ENCODE data around the gene DAW1.
A peak's percentile ranks its signal among the peaks of the same experiment; 100 is the strongest.

DAW1 gene

DNA sequence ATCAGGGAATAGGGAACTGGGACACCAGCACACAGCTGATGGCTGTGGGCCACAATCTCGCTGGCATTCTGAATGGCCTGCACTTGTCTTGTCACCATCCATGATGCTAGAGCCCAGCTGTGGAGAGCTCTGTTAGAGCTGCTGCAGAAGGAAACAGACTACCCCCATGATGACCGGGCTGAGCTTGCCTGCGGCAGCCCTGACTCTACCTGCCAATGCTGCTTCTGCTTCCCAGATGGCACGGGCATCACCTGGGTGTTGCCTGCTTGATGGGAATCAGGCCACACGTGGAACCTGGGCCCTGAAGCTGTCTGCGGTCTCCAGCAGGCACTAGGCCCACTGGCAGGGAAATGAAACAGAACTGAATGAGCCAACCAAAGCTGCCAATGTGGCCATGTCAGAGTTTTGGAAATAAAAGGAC is 11.2 kb upstream of the DAW1 start:
- DNase-seq (ENCODE audit: extremely low read depth in 1 of 2, low read depth in 1 of 2): no peak

DNA sequence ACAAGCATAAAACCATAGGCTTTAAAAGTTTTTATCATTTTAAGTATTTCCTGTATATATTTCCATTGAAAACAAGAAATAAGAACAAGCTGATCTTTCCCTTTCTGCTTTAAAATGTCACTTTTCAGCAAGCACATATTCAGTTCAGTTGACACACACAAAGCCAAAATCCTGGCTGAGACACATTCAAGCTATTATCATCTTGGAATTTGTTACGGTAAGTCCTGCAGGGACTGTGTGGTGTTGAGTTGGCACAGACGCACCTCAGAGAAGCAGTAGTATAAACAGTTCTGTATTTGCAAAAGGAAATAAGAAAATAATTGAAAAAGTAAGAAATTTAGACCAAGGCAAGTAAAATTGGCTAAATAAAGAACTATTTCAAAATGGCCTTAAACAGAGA is 10.4 kb upstream of the DAW1 start:
- no peak for DNase-seq (ENCODE audit: extremely low read depth in 1 of 2, low read depth in 1 of 2)

DNA sequence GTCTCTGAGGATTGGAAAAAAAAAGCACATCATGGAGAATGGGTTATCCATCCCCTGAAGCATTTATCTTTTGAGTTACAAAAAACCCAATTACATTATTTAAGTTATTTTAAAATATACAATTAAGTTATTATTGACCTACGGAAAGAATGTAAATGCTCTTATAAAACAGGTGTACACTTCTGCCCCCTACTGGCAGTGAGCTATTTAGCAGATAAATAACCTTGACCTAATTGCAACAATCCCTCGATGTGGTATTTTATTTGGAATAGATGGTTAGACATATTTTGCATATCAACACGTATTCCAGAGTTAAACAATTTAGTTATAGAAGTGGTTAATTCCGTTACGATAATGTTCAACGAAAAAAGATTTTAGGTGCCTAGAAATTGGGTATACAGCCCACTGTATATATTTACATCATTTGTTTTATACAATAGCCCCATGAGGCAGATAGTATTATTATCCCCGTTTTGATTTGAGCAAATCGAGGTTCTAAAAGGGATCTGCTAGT is 9.1 kb upstream of the DAW1 start:
- DNase-seq (ENCODE audit: extremely low read depth in 1 of 2, low read depth in 1 of 2): peak in 1 of 2 donors; percentile 5

DNA sequence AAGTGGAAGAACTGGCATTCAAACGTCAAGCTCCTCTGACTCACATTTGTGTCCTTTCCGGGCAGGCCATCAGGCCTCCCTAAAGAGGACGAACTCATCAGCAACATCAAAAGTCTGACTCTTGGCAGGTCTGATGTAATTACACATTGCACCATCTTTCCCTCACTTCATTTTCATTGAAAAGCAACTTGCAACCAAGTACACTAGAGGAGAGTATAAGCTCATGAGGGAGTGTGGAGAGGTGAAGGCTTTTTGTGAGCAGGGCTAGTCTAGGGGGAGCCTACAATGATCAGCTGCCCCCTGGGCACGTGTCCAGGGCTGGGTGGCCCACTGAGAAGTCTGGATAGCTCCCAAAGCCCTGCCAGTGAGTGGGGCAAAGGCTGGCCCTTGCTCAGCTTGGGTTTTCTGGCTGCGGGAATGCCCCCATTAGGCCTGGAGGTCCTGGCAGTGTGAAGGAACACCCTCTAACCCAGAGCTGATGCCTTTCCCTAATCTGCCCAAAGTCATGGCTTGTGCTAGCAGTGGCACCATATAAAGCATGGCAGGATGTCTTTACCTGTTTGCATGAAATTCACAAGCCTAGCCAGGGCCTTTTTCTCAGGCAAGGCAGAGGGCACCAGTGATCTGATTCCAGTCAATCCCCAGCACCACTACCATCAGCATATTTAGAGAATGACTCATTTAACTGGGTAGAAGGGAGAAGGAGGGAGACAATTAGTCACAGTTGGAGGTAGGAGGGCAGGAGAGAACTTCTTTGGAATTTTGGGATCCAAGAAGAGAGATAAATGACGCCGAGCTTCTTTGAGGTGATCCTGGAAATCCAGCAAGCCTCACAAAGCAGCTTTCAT is 8.5 kb upstream of the DAW1 start:
- no peak for DNase-seq (ENCODE audit: extremely low read depth in 1 of 2, low read depth in 1 of 2)

- no peak for DNase-seq (ENCODE audit: extremely low read depth in 1 of 2, low read depth in 1 of 2)
These were observed 7.2 kb upstream of the DAW1 start for GRCh38 chr2:227864161-227864756.

DNA sequence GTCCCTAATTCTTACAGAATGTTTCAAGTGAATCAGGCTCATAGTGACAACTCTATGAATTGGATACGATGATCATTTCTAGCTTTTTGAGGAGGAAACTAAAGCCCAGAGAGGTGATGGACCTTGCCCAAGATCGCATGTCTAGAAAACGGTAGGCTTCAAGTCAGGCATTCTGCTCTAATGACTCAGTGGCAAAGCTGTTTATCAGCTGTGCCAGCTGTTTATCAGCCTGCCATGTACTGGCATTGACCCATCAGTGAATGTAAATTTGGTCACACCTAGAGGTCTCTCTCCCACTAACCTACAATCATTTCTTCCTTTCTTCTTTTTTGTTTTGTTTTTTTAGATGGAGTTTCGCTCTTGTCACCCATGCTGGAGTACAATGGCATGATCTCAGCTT is 6.1 kb upstream of the DAW1 start:
- DNase-seq (ENCODE audit: extremely low read depth in 1 of 2, low read depth in 1 of 2): no peak

DNA sequence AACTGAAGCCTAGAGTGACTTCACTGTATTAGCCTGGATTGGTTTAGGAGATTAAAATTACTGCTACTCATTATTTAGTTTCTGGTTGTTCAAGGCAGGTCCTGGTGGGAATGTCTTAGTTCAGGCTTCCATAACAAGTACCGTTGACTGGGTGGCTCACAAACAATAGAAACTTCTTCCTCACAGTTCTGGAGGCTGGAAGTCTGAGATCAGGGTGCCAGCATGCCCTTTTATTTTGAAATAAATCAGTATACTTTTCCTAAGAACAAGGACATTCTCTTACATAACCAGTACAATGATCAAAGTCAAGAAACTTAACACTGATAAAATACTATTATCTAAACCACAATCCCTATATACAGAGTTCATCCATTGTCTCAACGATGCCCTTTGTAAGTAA is 4.0 kb upstream of the DAW1 start:
- DNase-seq (ENCODE audit: extremely low read depth in 1 of 2, low read depth in 1 of 2): no peak

DNA sequence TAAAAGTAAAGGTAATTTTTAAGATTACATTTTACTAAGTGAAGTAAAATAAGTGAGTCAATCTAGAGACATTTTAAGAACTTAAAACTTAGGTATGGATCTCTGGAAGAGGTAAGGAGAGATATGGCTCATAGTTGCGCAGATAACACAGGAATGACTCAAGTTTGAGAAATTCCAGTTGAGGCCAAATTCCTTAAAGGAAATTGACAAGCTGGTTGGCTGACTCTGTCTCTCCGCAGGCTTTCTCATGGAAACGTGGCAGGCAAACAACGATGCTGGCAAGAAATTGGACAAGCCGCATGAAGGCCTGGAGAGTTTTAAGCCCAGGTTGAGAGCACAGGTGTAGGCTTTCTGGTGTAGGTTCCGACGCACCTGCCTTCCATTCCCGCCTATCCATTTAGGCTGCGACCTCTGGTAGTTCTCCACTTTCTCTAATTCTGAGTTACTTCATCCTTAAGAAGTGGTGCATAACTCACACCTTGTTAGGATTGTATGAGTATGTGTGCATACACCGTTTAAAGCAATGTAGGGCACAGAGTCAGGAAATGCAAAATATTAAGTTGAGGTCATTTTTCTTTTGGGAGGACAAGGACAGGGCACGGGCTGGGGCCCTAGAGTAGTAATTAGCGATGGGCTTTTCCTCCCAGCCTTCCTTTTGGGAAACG is 589 bp upstream of the DAW1 start:
- no peak for DNase-seq (ENCODE audit: extremely low read depth in 1 of 2, low read depth in 1 of 2)

- DNase-seq (ENCODE audit: extremely low read depth in 1 of 2, low read depth in 1 of 2): no peak
These were observed 1.2 kb downstream of the DAW1 start for GRCh38 chr2:227872676-227873075.

- no peak for DNase-seq (ENCODE audit: extremely low read depth in 1 of 2, low read depth in 1 of 2)
These were observed 4.9 kb downstream of the DAW1 start for GRCh38 chr2:227876300-227876801.

DNA sequence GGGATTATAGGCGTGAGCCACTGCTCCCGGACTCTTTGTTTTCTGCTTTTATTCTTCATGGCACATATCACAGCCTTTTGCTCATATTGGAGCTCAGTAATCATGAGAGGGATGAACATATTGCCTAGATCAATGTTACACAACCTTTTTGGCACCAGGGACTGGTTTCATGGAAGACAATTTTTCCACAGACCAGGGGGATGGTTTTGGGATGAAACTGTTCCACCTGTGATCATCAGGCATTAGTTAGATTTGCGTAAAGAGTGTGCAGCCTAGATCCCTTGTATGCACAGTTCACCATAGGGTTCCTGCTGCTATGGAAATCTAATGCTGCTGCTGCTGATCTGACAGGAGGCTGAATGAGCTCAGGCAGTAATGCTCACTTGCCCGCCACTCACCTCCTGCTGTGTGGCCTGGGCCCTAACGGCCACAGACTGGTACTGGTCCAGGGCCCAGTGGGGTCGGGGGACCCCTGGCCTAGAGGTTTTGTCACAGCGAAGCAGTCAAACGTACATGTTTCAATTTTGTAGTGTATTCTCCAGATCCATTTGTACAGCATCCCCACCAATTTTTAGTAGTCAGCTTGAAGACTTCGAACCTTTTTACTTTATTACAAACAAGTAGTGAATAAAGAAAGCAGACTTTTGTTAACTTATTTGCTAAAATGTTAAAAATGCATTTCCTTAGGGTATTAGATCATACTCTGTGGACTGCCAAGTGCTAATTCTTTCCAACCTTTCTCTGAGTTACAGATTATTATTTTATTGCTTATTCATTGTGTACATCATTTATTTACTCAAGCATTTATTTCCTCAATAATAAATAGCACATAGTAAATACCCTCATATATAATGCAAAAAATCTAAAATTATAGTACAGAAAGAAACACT is 6.2 kb downstream of the DAW1 start:
- no peak for DNase-seq (ENCODE audit: extremely low read depth in 1 of 2, low read depth in 1 of 2)

DNA sequence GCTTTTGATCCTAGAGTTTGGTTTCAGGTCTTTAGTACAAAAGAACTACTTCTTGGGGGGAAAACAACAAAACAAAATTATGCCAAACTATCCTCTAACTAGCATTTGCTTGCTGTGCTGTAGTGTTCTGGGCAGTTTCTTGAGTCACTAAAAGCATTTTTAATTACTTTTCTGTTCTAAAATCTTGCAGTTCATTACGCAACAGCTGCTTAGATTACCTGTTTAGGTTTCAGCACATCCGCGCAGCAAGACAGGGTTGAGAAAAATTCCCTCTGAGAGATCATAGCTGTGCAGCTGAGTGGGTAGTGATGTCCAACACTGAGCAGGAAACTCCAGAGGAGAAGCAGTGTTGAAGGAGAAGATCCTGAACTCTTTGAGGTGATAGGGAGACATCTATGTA is 9.0 kb downstream of the DAW1 start:
- DNase-seq (ENCODE audit: extremely low read depth in 1 of 2, low read depth in 1 of 2): no peak

DNA sequence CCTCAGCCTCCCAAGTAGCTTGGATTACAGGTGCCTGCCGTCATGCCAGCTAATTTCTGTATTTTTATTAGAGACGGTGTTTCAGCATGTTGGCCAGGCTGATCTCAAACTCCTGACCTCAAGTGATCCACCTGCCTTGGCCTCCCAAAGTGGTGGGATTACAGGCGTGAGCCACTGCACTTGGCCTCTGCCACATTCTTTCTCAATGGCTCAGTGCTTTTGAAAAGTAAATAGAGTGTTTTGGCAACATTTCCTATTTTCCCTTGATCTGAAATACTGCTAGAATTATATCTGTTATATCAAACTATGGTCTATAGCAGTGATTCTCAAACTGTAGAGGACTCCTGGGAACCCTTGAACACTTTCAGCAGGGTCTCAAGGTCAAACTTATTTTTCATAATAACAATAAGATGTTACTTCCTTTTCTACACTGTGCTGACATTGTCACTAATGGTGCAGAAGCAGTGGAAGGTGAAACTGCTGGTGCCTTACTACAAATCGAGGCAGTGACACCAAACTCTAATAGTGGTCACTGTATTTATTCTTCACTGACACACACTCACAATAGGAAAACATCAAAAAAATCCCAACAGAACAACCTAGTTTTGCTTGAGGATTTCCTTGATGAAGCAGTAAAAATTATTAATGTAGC is 10.6 kb downstream of the DAW1 start:
- no peak for DNase-seq (ENCODE audit: extremely low read depth in 1 of 2, low read depth in 1 of 2)

- peak; percentile 10 to 26 for DNase-seq (ENCODE audit: extremely low read depth in 1 of 2, low read depth in 1 of 2)
These were observed 13.1 kb downstream of the DAW1 start for GRCh38 chr2:227884511-227884947.

DNA sequence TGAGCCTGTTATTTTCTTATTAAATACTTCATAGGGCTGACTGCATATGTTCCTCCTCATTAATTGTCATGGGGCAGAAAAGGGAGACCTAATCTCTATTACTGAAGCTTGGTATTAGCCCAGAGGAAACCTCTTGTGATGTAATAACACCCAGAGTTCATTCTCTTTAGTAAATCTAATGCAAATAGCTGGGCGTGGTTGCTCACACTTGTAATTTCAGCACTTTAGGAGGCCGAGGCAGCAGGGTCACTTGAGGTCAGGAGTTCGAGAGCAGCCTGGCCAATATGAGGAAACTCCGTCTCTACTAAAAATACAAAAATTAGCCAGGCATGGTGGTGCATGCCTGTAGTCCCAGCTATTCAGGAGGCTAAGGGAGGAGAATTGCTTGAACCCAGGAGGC is 14.7 kb downstream of the DAW1 start:
- no peak for DNase-seq (ENCODE audit: extremely low read depth in 1 of 2, low read depth in 1 of 2)

GRCh38 chr2:227888289-227888688 is 16.9 kb downstream of the DAW1 start:
- no peak for DNase-seq (ENCODE audit: extremely low read depth in 1 of 2, low read depth in 1 of 2)

DNA sequence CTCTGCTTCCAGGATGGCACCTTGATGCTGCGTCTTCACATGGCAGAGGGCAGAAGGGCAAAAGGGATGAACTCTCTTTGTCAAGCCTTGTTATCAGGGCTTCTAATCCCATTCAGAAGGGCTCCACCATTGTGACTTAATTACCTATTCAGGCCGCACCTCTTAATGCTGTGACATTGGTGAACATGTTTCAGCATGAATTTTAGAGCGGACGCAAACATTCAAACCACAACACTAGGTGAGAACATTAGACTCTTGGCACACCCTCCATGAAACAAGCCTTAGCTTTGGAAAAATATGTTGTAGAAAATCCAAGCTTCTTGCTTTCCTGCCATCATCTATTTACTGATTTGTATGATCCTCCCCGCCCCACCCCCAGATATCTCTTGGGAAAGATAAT is 17.9 kb downstream of the DAW1 start:
- no peak for DNase-seq (ENCODE audit: extremely low read depth in 1 of 2, low read depth in 1 of 2)

GRCh38 chr2:227890495-227891079 is 19.2 kb downstream of the DAW1 start:
- no peak for DNase-seq (ENCODE audit: extremely low read depth in 1 of 2, low read depth in 1 of 2)

DNA sequence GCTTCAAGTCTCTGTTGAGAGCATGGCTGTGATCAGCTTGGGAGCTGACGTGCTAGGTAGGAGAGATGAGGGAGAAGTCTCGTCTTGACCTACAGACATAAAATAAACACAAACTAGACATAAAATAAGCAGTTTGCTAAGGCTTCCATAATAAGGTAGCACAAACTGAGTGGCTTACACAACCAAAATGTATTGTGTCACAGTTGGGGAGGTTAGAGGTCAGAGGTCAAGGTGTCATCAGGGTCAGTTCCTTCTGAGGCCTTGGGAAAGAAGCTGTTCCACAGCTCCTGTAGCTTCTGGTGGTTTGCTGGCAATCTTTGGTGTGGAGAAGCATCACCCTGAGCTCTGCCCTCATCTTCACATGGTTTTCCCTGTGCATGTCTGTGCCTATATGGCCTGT is 20.2 kb downstream of the DAW1 start:
- DNase-seq (ENCODE audit: extremely low read depth in 1 of 2, low read depth in 1 of 2): no peak

DNA sequence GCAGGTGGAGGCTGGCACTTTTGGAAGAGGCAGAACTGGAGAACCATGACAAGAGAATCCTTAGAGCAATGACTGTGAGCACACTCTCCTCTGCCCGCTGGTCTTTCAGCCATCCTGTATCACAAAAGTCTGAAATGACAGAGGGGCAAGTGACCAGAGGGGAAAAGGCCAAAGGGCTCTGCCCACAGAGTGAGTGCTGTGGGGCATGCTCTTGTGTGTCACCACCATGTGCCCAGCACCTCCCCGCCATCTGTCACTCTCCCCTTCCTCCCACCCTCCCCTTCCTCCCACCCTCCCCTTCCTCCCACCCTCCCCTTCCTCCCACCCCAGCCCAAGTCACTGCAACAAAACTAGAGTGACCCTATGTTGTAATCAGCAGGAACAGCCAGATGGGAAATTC is 31.9 kb downstream of the DAW1 start:
- no peak for DNase-seq (ENCODE audit: extremely low read depth in 1 of 2, low read depth in 1 of 2)
